Kidney epithelial cell (primary cell): ENCODE data around the gene IMPDH1. TPM values are rescaled to one million over a fixed set of nuclear protein-coding genes. Genes with fewer than 3 reads are reported as not detected.

Experiments used
- DNase-seq: peaks from one replicate; pipeline ENCODE4 v3.0.0-alpha.2; 2010; ENCODE audit warnings: low read depth
- H3K27me3 ChIP-seq: 2 replicates; pipeline ENCODE4 v1.6.0; 2011; ENCODE audit warnings: low read length; ENCODE audit not compliant: control insufficient read depth, insufficient read depth
- H3K36me3 ChIP-seq: 2 replicates; pipeline ENCODE4 v1.5.1; 2011; ENCODE audit warnings: low read length; ENCODE audit not compliant: control insufficient read depth, insufficient read depth
- H3K4me3 ChIP-seq: 2 replicates; pipeline ENCODE4 v1.5.1; 2011; ENCODE audit warnings: low read depth, mild to moderate bottlenecking, control low read depth, low read length
- total RNA-seq: library from RNA; depleted of rRNA; stranded (reverse); fragments of >200 nt; gene quantifications from 2 replicates; pipeline ENCODE4 v1.2.3, GENCODE V29; 2015
- TF ChIP-seq, protein P1 (sequence below): IDR thresholded peaks from 2 replicates; pipeline ENCODE4 v1.5.1; 2011; ENCODE audit warnings: mild to moderate bottlenecking, moderate library complexity, low read length, control low read depth, inconsistent platforms; ENCODE audit not compliant: insufficient read depth, poor library complexity, severe bottlenecking

Gene IMPDH1
- total RNA-seq, 1 donor from 2014 or later: 44.0 TPM

DNA sequence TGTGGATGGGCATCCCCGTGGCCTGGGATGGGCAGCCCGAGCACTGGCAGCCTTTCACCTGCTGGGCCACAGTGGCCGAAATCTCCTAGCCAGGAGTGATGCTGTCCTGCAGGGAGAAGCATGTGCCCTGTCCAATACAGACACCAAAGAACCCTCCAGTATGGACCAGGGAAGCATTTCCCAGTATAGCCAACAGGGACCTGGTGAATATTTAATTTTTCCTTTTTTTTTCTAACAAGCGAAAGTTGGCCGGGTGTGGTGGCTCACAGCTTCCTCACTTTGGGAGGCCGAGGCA, 11.0 kb downstream of the IMPDH1 start:
- Histone ChIP-seq H3K4me3 (no peak overlapping the region), H3K27me3 (no peaks in the 10 kb centered on the region), H3K36me3 (peaks cover 1% of the 10 kb centered on the region)
- TF ChIP-seq, protein P1, sequence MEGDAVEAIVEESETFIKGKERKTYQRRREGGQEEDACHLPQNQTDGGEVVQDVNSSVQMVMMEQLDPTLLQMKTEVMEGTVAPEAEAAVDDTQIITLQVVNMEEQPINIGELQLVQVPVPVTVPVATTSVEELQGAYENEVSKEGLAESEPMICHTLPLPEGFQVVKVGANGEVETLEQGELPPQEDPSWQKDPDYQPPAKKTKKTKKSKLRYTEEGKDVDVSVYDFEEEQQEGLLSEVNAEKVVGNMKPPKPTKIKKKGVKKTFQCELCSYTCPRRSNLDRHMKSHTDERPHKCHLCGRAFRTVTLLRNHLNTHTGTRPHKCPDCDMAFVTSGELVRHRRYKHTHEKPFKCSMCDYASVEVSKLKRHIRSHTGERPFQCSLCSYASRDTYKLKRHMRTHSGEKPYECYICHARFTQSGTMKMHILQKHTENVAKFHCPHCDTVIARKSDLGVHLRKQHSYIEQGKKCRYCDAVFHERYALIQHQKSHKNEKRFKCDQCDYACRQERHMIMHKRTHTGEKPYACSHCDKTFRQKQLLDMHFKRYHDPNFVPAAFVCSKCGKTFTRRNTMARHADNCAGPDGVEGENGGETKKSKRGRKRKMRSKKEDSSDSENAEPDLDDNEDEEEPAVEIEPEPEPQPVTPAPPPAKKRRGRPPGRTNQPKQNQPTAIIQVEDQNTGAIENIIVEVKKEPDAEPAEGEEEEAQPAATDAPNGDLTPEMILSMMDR: no peak
- DNase-seq: no peak

DNA sequence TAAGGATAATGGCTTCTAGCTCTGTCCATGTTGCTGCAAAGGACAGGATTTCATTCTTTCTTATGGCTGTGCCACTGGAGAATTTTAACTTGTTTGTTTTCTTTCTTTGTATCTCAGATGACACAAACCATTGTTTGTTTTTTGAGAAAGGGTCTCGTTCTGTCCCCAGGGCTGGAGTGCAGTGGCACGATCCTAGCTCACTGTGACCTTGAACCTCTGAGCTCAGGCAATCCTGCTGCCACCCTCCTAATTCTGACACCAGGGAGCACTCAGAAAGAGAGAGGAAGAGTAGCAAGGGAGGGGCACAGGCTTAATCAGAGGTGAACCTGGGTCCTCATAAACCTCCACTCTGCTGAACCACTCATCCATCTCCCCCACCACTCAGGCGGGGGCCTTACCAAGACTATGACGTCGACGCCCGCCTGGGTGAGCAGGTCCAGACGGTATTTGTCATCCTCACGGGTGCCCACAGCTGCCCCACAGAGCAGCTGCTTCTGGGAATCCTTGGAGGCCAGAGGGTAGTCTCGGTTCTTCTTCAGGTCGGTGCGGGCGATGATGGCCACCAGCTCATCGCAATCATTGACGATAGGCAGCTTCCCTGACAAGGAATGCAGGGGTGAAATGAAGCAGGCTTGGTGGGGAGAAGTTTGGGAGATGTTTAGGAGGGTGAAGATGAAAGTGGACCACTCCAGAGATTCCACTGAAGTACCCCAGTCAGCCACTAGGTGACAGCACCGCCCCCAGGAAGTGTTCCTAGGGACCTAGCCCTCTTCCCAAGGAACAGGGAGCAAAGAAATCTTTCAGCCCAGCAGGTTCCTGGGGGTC, 11.6 kb downstream of the IMPDH1 start:
- no peak overlapping the region for H3K4me3 ChIP-seq
- peaks cover 1% of the 10 kb centered on the region for H3K36me3 ChIP-seq
- no peak for DNase-seq
- no peaks in the 10 kb centered on the region for H3K27me3 ChIP-seq
- TF ChIP-seq, protein P1: peak; percentile 97

DNA sequence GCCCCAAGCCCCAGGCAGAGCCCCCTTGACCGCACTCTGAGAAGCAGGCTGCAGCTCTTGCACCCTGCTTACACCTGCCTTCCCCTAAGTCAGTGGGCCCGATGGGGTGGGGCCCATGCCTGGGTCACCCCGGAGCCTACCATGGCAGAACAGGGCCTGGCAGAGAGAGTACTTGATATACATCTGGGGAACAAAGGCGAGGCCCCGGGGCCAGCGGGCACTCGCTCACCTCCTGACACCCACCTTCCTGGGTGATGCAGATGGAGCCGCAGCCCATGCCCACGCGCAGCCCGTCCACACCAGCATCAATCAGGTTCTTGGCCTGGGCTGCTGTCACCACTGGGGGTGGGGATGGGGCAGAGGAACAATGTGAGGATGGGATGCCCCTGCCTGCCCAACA, 13.4 kb downstream of the IMPDH1 start:
- Histone ChIP-seq H3K36me3 (peaks cover 3% of the 10 kb centered on the region), H3K4me3 (no peak overlapping the region), H3K27me3 (no peaks in the 10 kb centered on the region)
- TF ChIP-seq, protein P1: no peak
- DNase-seq: no peak

DNA sequence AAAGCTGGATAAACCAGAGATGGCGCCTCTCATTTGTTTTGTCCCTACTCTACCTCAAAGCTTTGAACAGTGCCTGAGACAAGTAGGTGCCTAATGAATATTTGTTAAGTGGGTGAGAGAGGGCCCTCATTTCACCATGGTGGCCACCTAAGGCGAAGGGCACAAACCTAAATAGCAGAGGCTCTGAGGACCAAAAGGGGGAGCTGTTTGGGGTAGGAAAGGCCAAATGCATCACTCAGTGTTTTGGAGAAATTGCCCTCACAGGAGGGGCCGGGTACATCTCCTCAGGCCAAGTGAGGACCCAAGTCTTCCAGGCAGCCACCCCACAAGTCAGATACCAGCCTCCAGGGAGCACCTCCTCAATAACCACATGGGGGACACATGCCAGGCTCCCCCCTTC, 14.0 kb downstream of the IMPDH1 start:
- TF ChIP-seq, protein P1: no peak
- DNase-seq: no peak
- Histone ChIP-seq H3K4me3 (no peak overlapping the region), H3K36me3 (peaks cover 3% of the 10 kb centered on the region), H3K27me3 (no peaks in the 10 kb centered on the region)

DNA sequence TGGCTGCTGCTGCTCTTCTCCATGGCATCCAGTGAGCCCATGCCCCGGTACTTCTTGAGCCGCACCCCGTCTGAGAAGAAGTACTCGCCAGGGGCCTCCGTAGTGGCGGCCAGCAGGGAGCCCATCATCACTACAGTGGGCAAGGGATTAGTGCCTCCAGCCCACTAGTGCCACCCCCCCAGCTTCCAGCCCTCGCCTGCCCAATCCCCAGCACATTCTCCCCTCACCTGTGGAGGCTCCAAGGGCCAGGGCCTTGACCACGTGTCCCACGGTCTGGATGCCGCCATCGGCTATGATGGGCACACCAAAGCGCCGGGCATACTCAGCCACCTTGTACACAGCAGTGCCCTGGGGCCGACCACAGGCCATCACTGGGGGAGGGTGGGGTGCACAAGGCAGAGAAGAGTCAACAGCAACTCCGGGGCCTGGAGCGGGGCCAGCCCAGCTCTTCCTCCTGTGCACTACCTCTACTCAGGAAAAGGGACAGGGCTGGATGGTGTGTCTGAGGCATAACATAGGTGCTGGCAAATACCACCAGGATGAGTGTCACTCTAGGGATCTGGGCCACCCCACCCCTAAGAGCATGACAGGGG, 14.8 kb downstream of the IMPDH1 start:
- Histone ChIP-seq H3K4me3 (no peak overlapping the region), H3K27me3 (no peaks in the 10 kb centered on the region)

More for the DNA sequence above, 14.8 kb downstream of the IMPDH1 start:
- peaks cover 1% of the 10 kb centered on the region for H3K36me3 ChIP-seq
- DNase-seq: no peak
- TF ChIP-seq, protein P1: no peak
